Osteoblast (primary cell): ENCODE results near the gene B4GALT5. TPM values are rescaled to one million over a fixed set of nuclear protein-coding genes. Genes with fewer than 3 reads are reported as not detected.
A peak's percentile ranks its signal among the peaks of the same experiment; 100 is the strongest.

ENCODE experiments used
- DNase-seq: peaks from one replicate; pipeline ENCODE4 v3.0.0; 2011; ENCODE audit warnings: low spot score, mixed read lengths; ENCODE audit not compliant: insufficient read length; ENCODE audit errors: missing footprints
- H2AFZ ChIP-seq: 2 replicates; pipeline ENCODE4 v1.6.0; 2011; ENCODE audit warnings: mild to moderate bottlenecking, low read length
- H3K27ac ChIP-seq: 2 replicates; pipeline ENCODE4 v1.5.1; 2011; ENCODE audit warnings: mild to moderate bottlenecking, low read depth, low read length, moderate library complexity
- H3K27me3 ChIP-seq: 2 replicates; pipeline ENCODE4 v1.6.0; 2012; ENCODE audit warnings: mild to moderate bottlenecking, control low read depth, inconsistent platforms, low read length, moderate library complexity; ENCODE audit not compliant: insufficient read depth
- H3K36me3 ChIP-seq: 2 replicates; pipeline ENCODE4 v1.5.1; 2011; ENCODE audit warnings: mild to moderate bottlenecking, low read length, control low read depth, moderate library complexity; ENCODE audit not compliant: insufficient read depth
- H3K4me1 ChIP-seq: 2 replicates; pipeline ENCODE4 v1.5.1; 2011; ENCODE audit warnings: mild to moderate bottlenecking, low read length, control low read depth, moderate library complexity; ENCODE audit not compliant: insufficient read depth
- H3K4me2 ChIP-seq: 2 replicates; pipeline ENCODE4 v1.6.0; 2011; ENCODE audit warnings: mild to moderate bottlenecking, low read length; ENCODE audit not compliant: insufficient read depth
- H3K4me3 ChIP-seq: fragments of 200-600 bp; sonication (generic); 3 replicates; pipeline ENCODE4 v1.5.1; 2012; ENCODE audit warnings: mild to moderate bottlenecking, low read length, inconsistent platforms; ENCODE audit not compliant: insufficient read depth
- H3K79me2 ChIP-seq: 2 replicates; pipeline ENCODE4 v1.6.0; 2012; ENCODE audit warnings: mild to moderate bottlenecking, low read length, control low read depth, inconsistent platforms; ENCODE audit not compliant: insufficient read depth
- H3K9me3 ChIP-seq: 2 replicates; pipeline ENCODE4 v1.5.1; 2011; ENCODE audit warnings: low read depth, low read length, control low read depth
- H4K20me1 ChIP-seq: 2 replicates; pipeline ENCODE4 v1.6.0; 2012; ENCODE audit warnings: mild to moderate bottlenecking, low read length, control low read depth; ENCODE audit not compliant: insufficient read depth
- CTCF ChIP-seq: IDR thresholded peaks from 2 replicates; pipeline ENCODE4 v1.5.1; 2011; ENCODE audit warnings: mild to moderate bottlenecking, low read depth, low read length, moderate library complexity; ENCODE audit errors: extremely low read depth
- total RNA-seq: library from RNA; depleted of rRNA; stranded (reverse); fragments of >200 nt; gene quantifications from 2 replicates; pipeline ENCODE4 v1.2.3, GENCODE V29; 2012

B4GALT5 gene
- total RNA-seq, 1 donor, result 35.8 TPM

GRCh38 chr20:49675368-49676151 lies 38.1 kb downstream of the B4GALT5 start:
- Histone ChIP-seq H3K79me2 (peaks cover 85% of the 10 kb centered on the region), H3K4me2 (peak overlapping the region; percentile 7), H4K20me1 (peaks cover 12% of the 10 kb centered on the region), H3K27me3 (no peaks in the 10 kb centered on the region), H3K4me3 (no peak overlapping the region), H3K36me3 (no peaks in the 10 kb centered on the region), H3K9me3 (no peaks in the 10 kb centered on the region), H3K4me1 (peaks cover 74% of the 10 kb centered on the region), H3K27ac (peak overlapping the region; percentile 27), H2AFZ (no peak overlapping the region)
- DNase-seq, result no peak
- TF ChIP-seq CTCF, result no peak

GRCh38 chr20:49674383-49675352 lies 39.0 kb downstream of the B4GALT5 start:
- H3K79me2 ChIP-seq, result peaks cover 81% of the 10 kb centered on the region
- peaks cover 12% of the 10 kb centered on the region for H4K20me1 ChIP-seq
- no peak overlapping the region for H2AFZ ChIP-seq
- peak; percentile 20 for TF ChIP-seq CTCF
- peak overlapping the region; percentile 26 for H3K4me2 ChIP-seq
- peak; percentile 66 for DNase-seq
- H3K4me3 ChIP-seq, result no peak overlapping the region
- H3K4me1 ChIP-seq, result peaks cover 79% of the 10 kb centered on the region
- no peaks in the 10 kb centered on the region for H3K9me3 ChIP-seq
- H3K27ac ChIP-seq, result no peak overlapping the region
- no peaks in the 10 kb centered on the region for H3K27me3 ChIP-seq
- no peaks in the 10 kb centered on the region for H3K36me3 ChIP-seq

GRCh38 chr20:49672096-49672664 lies 41.5 kb downstream of the B4GALT5 start:
- peaks cover 56% of the 10 kb centered on the region for H3K4me1 ChIP-seq
- no peak overlapping the region for H3K27ac ChIP-seq
- peaks cover 26% of the 10 kb centered on the region for H4K20me1 ChIP-seq
- no peak overlapping the region for H3K4me2 ChIP-seq
- DNase-seq, result no peak
- H3K9me3 ChIP-seq, result no peaks in the 10 kb centered on the region
- H3K27me3 ChIP-seq, result no peaks in the 10 kb centered on the region
- peaks cover 87% of the 10 kb centered on the region for H3K79me2 ChIP-seq
- no peaks in the 10 kb centered on the region for H3K36me3 ChIP-seq
- H3K4me3 ChIP-seq, result no peak overlapping the region
- no peak overlapping the region for H2AFZ ChIP-seq
- TF ChIP-seq CTCF, result no peak
